ENCODE results near the gene CCNB1. TPM values are rescaled to one million over a fixed set of nuclear protein-coding genes. Genes with fewer than 3 reads are reported as not detected.
"Not testable (repeated sequence)": the region's sequence is repeated elsewhere in the genome, so short reads cannot be mapped to it uniquely, and the experiment has no call there.

The CCNB1 gene
- polyA plus RNA-seq, 1 donor from 2014 or later, result 13.0 TPM

DNA sequence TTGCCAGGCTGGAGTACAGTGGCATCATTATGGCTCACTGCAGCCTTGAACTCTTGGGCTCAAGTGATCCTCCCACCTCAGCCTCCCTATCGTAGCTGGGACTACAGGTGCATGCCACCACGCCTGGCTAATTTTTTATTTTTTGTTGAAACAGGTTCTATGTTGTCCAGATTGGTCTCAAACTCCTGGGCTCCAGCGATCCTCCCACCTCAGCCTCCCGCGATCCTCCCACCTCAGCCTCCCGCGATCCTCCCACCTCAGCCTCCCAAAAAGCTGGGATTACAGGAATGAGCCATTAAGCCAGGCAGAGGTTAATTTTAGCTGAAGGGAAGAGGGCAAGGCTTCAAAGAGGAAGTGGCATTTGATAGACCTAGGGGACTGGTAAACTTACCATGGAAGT is 32.8 kb upstream of the CCNB1 start:
- H3F3A ChIP-seq (ENCODE audit: insufficient read depth, low read length, poor library complexity, severe bottlenecking), result no peaks in the 10 kb centered on the region
- peaks cover 11% of the 10 kb centered on the region for H3K36me3 ChIP-seq (ENCODE audit: insufficient read depth, low read length)
- H4K20me1 ChIP-seq (ENCODE audit: insufficient read depth), result no peaks in the 10 kb centered on the region
- no peaks in the 10 kb centered on the region for H3K9me2 ChIP-seq (ENCODE audit: insufficient read depth, low read length)
- H3K79me2 ChIP-seq (replicated peaks; ENCODE audit: insufficient read depth, low read length), result no peaks in the 10 kb centered on the region
- H3K4me2 ChIP-seq (ENCODE audit: low read length), result no peak overlapping the region
- no peak overlapping the region for H3K27ac ChIP-seq (ENCODE audit: low read length)
- no peak overlapping the region for H2AFZ ChIP-seq (ENCODE audit: low read depth, low read length)
- H3K4me3 ChIP-seq (ENCODE audit: low read length), result no peak overlapping the region
- H3K27me3 ChIP-seq (ENCODE audit: insufficient read depth, low read depth, low read length), result no peaks in the 10 kb centered on the region
- TF ChIP-seq MXI1 (conservative IDR thresholded peaks at IDR 0.05; ENCODE audit: poor library complexity, severe bottlenecking) (no peak), SMC3 (conservative IDR thresholded peaks at IDR 0.05; ENCODE audit: poor library complexity) (no peak), RAD21 (conservative IDR thresholded peaks at IDR 0.05) (no peak), POLR2AphosphoS5 (IDR thresholded peaks at IDR 0.05) (no peak), EZH2 (IDR thresholded peaks at IDR 0.05; ENCODE audit: borderline replicate concordance, insufficient read depth, low read length, poor library complexity, severe bottlenecking) (no peak), EP300 (conservative IDR thresholded peaks at IDR 0.05; ENCODE audit: poor library complexity, severe bottlenecking) (no peak), TAF1 (IDR thresholded peaks at IDR 0.05; ENCODE audit: low read depth) (no peak)
- TF ChIP-seq, protein P1, sequence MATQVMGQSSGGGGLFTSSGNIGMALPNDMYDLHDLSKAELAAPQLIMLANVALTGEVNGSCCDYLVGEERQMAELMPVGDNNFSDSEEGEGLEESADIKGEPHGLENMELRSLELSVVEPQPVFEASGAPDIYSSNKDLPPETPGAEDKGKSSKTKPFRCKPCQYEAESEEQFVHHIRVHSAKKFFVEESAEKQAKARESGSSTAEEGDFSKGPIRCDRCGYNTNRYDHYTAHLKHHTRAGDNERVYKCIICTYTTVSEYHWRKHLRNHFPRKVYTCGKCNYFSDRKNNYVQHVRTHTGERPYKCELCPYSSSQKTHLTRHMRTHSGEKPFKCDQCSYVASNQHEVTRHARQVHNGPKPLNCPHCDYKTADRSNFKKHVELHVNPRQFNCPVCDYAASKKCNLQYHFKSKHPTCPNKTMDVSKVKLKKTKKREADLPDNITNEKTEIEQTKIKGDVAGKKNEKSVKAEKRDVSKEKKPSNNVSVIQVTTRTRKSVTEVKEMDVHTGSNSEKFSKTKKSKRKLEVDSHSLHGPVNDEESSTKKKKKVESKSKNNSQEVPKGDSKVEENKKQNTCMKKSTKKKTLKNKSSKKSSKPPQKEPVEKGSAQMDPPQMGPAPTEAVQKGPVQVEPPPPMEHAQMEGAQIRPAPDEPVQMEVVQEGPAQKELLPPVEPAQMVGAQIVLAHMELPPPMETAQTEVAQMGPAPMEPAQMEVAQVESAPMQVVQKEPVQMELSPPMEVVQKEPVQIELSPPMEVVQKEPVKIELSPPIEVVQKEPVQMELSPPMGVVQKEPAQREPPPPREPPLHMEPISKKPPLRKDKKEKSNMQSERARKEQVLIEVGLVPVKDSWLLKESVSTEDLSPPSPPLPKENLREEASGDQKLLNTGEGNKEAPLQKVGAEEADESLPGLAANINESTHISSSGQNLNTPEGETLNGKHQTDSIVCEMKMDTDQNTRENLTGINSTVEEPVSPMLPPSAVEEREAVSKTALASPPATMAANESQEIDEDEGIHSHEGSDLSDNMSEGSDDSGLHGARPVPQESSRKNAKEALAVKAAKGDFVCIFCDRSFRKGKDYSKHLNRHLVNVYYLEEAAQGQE (IDR thresholded peaks at IDR 0.05; ENCODE audit: borderline replicate concordance), result no peak
- TF ChIP-seq, protein P2, sequence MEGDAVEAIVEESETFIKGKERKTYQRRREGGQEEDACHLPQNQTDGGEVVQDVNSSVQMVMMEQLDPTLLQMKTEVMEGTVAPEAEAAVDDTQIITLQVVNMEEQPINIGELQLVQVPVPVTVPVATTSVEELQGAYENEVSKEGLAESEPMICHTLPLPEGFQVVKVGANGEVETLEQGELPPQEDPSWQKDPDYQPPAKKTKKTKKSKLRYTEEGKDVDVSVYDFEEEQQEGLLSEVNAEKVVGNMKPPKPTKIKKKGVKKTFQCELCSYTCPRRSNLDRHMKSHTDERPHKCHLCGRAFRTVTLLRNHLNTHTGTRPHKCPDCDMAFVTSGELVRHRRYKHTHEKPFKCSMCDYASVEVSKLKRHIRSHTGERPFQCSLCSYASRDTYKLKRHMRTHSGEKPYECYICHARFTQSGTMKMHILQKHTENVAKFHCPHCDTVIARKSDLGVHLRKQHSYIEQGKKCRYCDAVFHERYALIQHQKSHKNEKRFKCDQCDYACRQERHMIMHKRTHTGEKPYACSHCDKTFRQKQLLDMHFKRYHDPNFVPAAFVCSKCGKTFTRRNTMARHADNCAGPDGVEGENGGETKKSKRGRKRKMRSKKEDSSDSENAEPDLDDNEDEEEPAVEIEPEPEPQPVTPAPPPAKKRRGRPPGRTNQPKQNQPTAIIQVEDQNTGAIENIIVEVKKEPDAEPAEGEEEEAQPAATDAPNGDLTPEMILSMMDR (IDR thresholded peaks at IDR 0.05; ENCODE audit: poor library complexity, severe bottlenecking), result no peak
- H3K9ac ChIP-seq (ENCODE audit: low read length), result no peak overlapping the region
- H3K9me3 ChIP-seq (ENCODE audit: low read length), result no peaks in the 10 kb centered on the region

GRCh38 chr5:69136293-69136692 is 30.7 kb upstream of the CCNB1 start:
- TF ChIP-seq, protein P2 (IDR thresholded peaks at IDR 0.05; ENCODE audit: poor library complexity, severe bottlenecking), result no peak
- TF ChIP-seq MXI1 (conservative IDR thresholded peaks at IDR 0.05; ENCODE audit: poor library complexity, severe bottlenecking) (no peak), EZH2 (IDR thresholded peaks at IDR 0.05; ENCODE audit: borderline replicate concordance, insufficient read depth, low read length, poor library complexity, severe bottlenecking) (no peak), RAD21 (conservative IDR thresholded peaks at IDR 0.05) (no peak), SMC3 (conservative IDR thresholded peaks at IDR 0.05; ENCODE audit: poor library complexity) (no peak), POLR2AphosphoS5 (IDR thresholded peaks at IDR 0.05) (no peak), EP300 (conservative IDR thresholded peaks at IDR 0.05; ENCODE audit: poor library complexity, severe bottlenecking) (no peak), TAF1 (IDR thresholded peaks at IDR 0.05; ENCODE audit: low read depth) (no peak)
- TF ChIP-seq, protein P1 (IDR thresholded peaks at IDR 0.05; ENCODE audit: borderline replicate concordance), result no peak
- Histone ChIP-seq H3K27ac (ENCODE audit: low read length) (no peak overlapping the region), H3K27me3 (ENCODE audit: insufficient read depth, low read depth, low read length) (no peaks in the 10 kb centered on the region), H3K9ac (ENCODE audit: low read length) (no peak overlapping the region), H3K4me2 (ENCODE audit: low read length) (no peak overlapping the region), H3K36me3 (ENCODE audit: insufficient read depth, low read length) (peaks cover 5% of the 10 kb centered on the region), H3F3A (ENCODE audit: insufficient read depth, low read length, poor library complexity, severe bottlenecking) (no peaks in the 10 kb centered on the region), H3K4me3 (ENCODE audit: low read length) (no peak overlapping the region), H4K20me1 (ENCODE audit: insufficient read depth) (no peaks in the 10 kb centered on the region), H3K9me3 (ENCODE audit: low read length) (peaks cover 5% of the 10 kb centered on the region), H3K9me2 (ENCODE audit: insufficient read depth, low read length) (no peaks in the 10 kb centered on the region), H2AFZ (ENCODE audit: low read depth, low read length) (no peak overlapping the region), H3K79me2 (replicated peaks; ENCODE audit: insufficient read depth, low read length) (no peaks in the 10 kb centered on the region)

- not testable (repeated sequence) for H3K9me2 ChIP-seq (ENCODE audit: insufficient read depth, low read length); H3K27me3 ChIP-seq (ENCODE audit: insufficient read depth, low read depth, low read length); H3K36me3 ChIP-seq (ENCODE audit: insufficient read depth, low read length); H4K20me1 ChIP-seq (ENCODE audit: insufficient read depth); H3K4me2 ChIP-seq (ENCODE audit: low read length); H3K27ac ChIP-seq (ENCODE audit: low read length); H2AFZ ChIP-seq (ENCODE audit: low read depth, low read length); H3K9me3 ChIP-seq (ENCODE audit: low read length); H3K79me2 ChIP-seq (replicated peaks; ENCODE audit: insufficient read depth, low read length); H3K4me3 ChIP-seq (ENCODE audit: low read length); H3F3A ChIP-seq (ENCODE audit: insufficient read depth, low read length, poor library complexity, severe bottlenecking); H3K9ac ChIP-seq (ENCODE audit: low read length)
These were observed 29.7 kb upstream of the CCNB1 start for GRCh38 chr5:69137208-69137607.

Measured in neural cell (in vitro differentiated cells).